ENCODE measurements around the gene ZGRF1. TPM values are rescaled to one million over a fixed set of nuclear protein-coding genes. Genes with fewer than 3 reads are reported as not detected.

The ZGRF1 gene
- total RNA-seq, 4 donors from 2014 or later, result 0.55 to 2.9 (median 1.8) TPM

DNA sequence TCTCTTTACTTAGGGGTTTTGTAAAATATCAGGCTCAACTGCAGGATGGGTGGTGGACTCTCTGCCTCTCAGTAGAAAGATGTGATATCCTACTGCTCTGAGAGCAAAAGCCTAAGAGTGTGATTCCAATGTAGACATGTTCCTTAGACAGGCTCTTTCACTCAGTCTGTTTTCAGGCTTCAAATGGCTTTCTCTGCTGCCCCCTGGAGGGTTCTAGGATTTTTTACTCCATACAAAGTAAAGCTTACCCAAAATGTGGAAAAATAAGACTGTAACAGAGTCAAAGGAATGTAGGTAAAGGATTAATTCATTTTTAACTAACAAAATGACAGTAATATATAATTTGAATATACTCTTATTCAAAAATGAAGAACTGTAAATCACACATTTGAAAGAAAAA is 32.1 kb downstream of the ZGRF1 start:
- intact Hi-C loops (cut with DNase I; ENCODE audit: low total_unique reads) (loop anchor here (5.0 kb wide), 1 partner anchor 277 kb away; no protein-coding TSS in a partner anchor), in situ Hi-C loops (cut with MboI; ENCODE audit: low sequenced_read_pairs in 4 of 4) (loop anchor here in 2 of 4 donors (10.0 to 25.0 kb wide), 2 partner anchors 267 to 280 kb away; no protein-coding TSS in a partner anchor)
- H3K27me3 ChIP-seq, result no peaks in the 10 kb centered on the region
- H3K36me3 ChIP-seq, result no peaks in the 10 kb centered on the region
- H3K4me1 ChIP-seq, result no peaks in the 10 kb centered on the region
- H3K4me3 ChIP-seq, result no peak overlapping the region
- H3K9me3 ChIP-seq, result no peaks in the 10 kb centered on the region
- no peak overlapping the region for H3K27ac ChIP-seq
- no peak for ATAC-seq
- DNase-seq, result no peak
- no peak for TF ChIP-seq POLR2A (IDR thresholded peaks at IDR 0.05)
- TF ChIP-seq, protein P1, sequence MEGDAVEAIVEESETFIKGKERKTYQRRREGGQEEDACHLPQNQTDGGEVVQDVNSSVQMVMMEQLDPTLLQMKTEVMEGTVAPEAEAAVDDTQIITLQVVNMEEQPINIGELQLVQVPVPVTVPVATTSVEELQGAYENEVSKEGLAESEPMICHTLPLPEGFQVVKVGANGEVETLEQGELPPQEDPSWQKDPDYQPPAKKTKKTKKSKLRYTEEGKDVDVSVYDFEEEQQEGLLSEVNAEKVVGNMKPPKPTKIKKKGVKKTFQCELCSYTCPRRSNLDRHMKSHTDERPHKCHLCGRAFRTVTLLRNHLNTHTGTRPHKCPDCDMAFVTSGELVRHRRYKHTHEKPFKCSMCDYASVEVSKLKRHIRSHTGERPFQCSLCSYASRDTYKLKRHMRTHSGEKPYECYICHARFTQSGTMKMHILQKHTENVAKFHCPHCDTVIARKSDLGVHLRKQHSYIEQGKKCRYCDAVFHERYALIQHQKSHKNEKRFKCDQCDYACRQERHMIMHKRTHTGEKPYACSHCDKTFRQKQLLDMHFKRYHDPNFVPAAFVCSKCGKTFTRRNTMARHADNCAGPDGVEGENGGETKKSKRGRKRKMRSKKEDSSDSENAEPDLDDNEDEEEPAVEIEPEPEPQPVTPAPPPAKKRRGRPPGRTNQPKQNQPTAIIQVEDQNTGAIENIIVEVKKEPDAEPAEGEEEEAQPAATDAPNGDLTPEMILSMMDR (IDR thresholded peaks at IDR 0.05 in 4 of 5, conservative IDR thresholded peaks at IDR 0.05 in 1 of 5), result peak in 3 of 5 experiments; percentile 24 to 51 (median 41)

DNA sequence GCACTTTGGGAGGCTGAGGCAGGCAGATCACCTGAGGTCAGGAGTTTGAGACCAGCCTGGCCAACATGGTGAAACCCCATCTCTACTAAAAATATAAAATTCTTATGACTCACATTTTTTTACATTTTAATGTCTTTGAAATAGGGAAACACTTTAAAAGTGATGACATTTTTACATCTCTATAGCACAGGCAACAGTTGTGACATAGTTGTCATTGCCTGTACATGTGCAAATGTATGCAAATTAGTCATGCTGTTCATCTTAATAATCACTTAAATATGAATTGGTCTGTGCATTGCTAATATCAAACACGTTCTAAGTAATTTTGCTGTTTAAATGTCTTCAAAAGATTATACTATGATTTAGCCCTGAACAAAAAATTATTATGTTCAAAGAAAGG is 41.7 kb downstream of the ZGRF1 start:
- no peaks in the 10 kb centered on the region for H3K27me3 ChIP-seq
- no peaks in the 10 kb centered on the region for H3K36me3 ChIP-seq
- intact Hi-C loops (cut with DNase I; ENCODE audit: low total_unique reads) (no loop called here), in situ Hi-C loops (cut with MboI; ENCODE audit: low sequenced_read_pairs in 4 of 4) (no loop called here)
- TF ChIP-seq POLR2A (IDR thresholded peaks at IDR 0.05), result no peak
- TF ChIP-seq, protein P1 (IDR thresholded peaks at IDR 0.05 in 4 of 5, conservative IDR thresholded peaks at IDR 0.05 in 1 of 5), result no peak
- ATAC-seq (no peak), DNase-seq (no peak)
- no peaks in the 10 kb centered on the region for H3K9me3 ChIP-seq
- H3K4me1 ChIP-seq, result no peaks in the 10 kb centered on the region
- H3K27ac ChIP-seq, result no peak overlapping the region
- no peak overlapping the region for H3K4me3 ChIP-seq

DNA sequence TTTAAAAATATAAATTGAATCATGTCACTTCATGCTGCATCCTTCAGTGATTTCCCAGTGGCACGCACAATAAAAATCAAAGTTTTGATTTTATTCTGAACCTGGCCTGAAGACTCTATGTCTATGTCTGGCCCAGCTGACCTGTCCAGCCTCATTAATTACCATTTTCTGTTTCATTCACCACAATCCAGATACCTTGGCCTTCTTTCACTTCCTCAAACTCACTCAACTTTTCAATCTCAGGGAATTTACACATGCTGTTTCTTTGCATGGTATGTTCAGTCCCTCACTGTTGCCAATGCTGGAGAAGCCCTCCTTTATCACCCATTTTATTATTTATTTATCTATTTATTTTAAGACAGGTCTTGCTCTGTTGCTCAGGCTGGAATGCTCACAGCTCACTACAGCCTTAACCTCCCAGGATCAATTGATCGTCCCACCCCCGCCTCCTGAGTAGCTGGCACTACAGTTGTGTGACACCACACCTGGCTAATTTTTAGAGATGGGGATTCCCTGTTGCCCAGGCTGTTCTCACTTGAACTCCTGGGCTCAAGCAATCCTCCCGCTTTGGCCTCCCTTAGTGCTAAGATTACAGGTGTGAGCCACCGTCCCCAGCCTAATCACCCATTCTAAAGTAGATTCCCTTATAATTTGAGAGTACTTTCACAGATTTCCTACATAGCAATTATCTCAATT is 43.1 kb downstream of the ZGRF1 start:
- in situ Hi-C loops (cut with MboI; ENCODE audit: low sequenced_read_pairs in 4 of 4) (no loop called here), intact Hi-C loops (cut with DNase I; ENCODE audit: low total_unique reads) (no loop called here)
- no peaks in the 10 kb centered on the region for H3K27me3 ChIP-seq
- H3K9me3 ChIP-seq, result no peaks in the 10 kb centered on the region
- H3K27ac ChIP-seq, result no peak overlapping the region
- no peaks in the 10 kb centered on the region for H3K4me1 ChIP-seq
- no peak for DNase-seq
- H3K36me3 ChIP-seq, result no peaks in the 10 kb centered on the region
- no peak for ATAC-seq
- TF ChIP-seq, protein P1 (IDR thresholded peaks at IDR 0.05 in 4 of 5, conservative IDR thresholded peaks at IDR 0.05 in 1 of 5), result no peak
- TF ChIP-seq POLR2A (IDR thresholded peaks at IDR 0.05), result no peak
- no peak overlapping the region for H3K4me3 ChIP-seq

DNA sequence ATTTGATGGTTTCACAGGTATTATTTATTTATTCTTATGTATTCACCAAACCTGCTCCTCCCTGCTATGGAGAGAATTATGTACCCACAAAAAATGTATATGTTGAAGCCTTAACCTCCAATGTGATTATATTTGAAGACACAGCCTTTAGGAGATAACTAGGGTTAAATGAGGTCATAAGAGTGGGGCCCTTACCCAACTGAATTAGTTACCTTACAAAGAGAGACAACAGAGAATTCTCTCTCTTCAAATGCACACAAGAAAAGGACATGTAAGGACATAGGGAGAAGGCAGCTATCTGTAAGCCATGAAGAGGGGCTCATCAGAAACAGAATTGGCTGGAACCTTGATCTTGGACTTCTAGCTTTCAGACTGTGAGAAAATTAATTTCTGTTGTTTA is 44.0 kb downstream of the ZGRF1 start:
- in situ Hi-C loops (cut with MboI; ENCODE audit: low sequenced_read_pairs in 4 of 4), result no loop called here
- no peak for TF ChIP-seq POLR2A (IDR thresholded peaks at IDR 0.05)
- TF ChIP-seq, protein P1 (IDR thresholded peaks at IDR 0.05 in 4 of 5, conservative IDR thresholded peaks at IDR 0.05 in 1 of 5), result no peak
- H3K27me3 ChIP-seq, result no peaks in the 10 kb centered on the region

More for the DNA sequence above, 44.0 kb downstream of the ZGRF1 start:
- Histone ChIP-seq H3K27ac (no peak overlapping the region), H3K36me3 (no peaks in the 10 kb centered on the region), H3K9me3 (no peaks in the 10 kb centered on the region), H3K4me3 (no peak overlapping the region), H3K4me1 (no peaks in the 10 kb centered on the region)
- ATAC-seq, result no peak
- no peak for DNase-seq
- intact Hi-C loops (cut with DNase I; ENCODE audit: low total_unique reads), result no loop called here
